Common myeloid progenitor, CD34-positive (primary cell): Measurements from ENCODE around the gene COL8A1.

Experiments
- CTCF ChIA-PET: fragments of 350-600 bp; sonication (Branson Sonifier 250); formaldehyde crosslinking; loops from one replicate; lab custom pipeline; 2021; ENCODE audit warnings: antibody characterized with exemption; lab: Charles Lee
- POLR2A ChIA-PET: fragments of 350-600 bp; sonication (Branson Sonifier 250); formaldehyde crosslinking; loops from one replicate; lab custom pipeline; 2021; ENCODE audit warnings: antibody characterized with exemption; lab: Charles Lee
- DNase-seq, 3 donors: peaks; one replicate each; pipeline versions ENCODE4 v3.0.0 to v3.0.0-alpha.2; 2013
- H3K27ac ChIP-seq, 2 experiments: 1 replicate in 1 of 2; 2 replicates in 1 of 2; pipeline ENCODE4 v1.7.0; 2013; ENCODE audit warnings: inconsistent platforms in 2 of 2, low read length in 2 of 2, mild to moderate bottlenecking in 2 of 2, low read depth in 1 of 2, moderate library complexity in 1 of 2; ENCODE audit not compliant: severe bottlenecking in 2 of 2, insufficient read depth in 1 of 2, poor library complexity in 1 of 2
- H3K27me3 ChIP-seq, 5 experiments: replicated peaks in 2 of 5; 1 replicate in 3 of 5; 2 replicates in 2 of 5; pipeline versions ENCODE4 v1.6.1 to v1.7.0; 2013; ENCODE audit warnings: low read length in 4 of 5, mild to moderate bottlenecking in 2 of 5, moderate library complexity in 2 of 5, inconsistent platforms in 1 of 5; ENCODE audit not compliant: insufficient read depth in 5 of 5, control insufficient read depth in 4 of 5
- H3K36me3 ChIP-seq, 4 experiments: 1 replicate in 2 of 4; 2 replicates in 2 of 4; pipeline versions ENCODE4 v1.6.1 to v1.7.0; 2013; ENCODE audit warnings: low read length in 3 of 4, control low read depth in 1 of 4, mild to moderate bottlenecking in 1 of 4; ENCODE audit not compliant: control insufficient read depth in 4 of 4, insufficient read depth in 4 of 4
- H3K4me1 ChIP-seq, 4 experiments: 1 replicate in 3 of 4; 2 replicates in 1 of 4; pipeline versions ENCODE4 v1.6.1 to v1.7.1; 2013; ENCODE audit warnings: low read length in 3 of 4, mild to moderate bottlenecking in 3 of 4, control low read depth in 1 of 4, inconsistent platforms in 1 of 4, moderate library complexity in 1 of 4; ENCODE audit not compliant: control insufficient read depth in 4 of 4, insufficient read depth in 4 of 4; ENCODE audit errors: control extremely low read depth in 1 of 4
- H3K4me3 ChIP-seq, 7 experiments: 1 replicate in 4 of 7; 2 replicates in 3 of 7; pipeline versions ENCODE4 v1.5.1 to v1.7.0; 2013; ENCODE audit warnings: mild to moderate bottlenecking in 7 of 7, low read length in 6 of 7, moderate library complexity in 6 of 7, inconsistent platforms in 2 of 7, low read depth in 2 of 7, control low read depth in 1 of 7; ENCODE audit not compliant: insufficient read depth in 4 of 7, control insufficient read depth in 1 of 7; ENCODE audit errors: extremely low read depth in 1 of 7
- H3K9me3 ChIP-seq, 5 experiments: 1 replicate in 4 of 5; 2 replicates in 1 of 5; pipeline versions ENCODE4 v1.6.1 to v1.7.1; 2013; ENCODE audit warnings: low read length in 4 of 5, mild to moderate bottlenecking in 2 of 5, inconsistent platforms in 1 of 5, low read depth in 1 of 5, moderate library complexity in 1 of 5; ENCODE audit not compliant: control insufficient read depth in 4 of 5, insufficient read depth in 2 of 5; ENCODE audit errors: control extremely low read depth in 1 of 5
- WGBS: methylation state at CpG from one replicate; pipeline ENCODE4 v1.1.5; 2013; ENCODE audit not compliant: insufficient coverage; 5-methylcytosine and 5-hydroxymethylcytosine counted together

The COL8A1 gene

DNA sequence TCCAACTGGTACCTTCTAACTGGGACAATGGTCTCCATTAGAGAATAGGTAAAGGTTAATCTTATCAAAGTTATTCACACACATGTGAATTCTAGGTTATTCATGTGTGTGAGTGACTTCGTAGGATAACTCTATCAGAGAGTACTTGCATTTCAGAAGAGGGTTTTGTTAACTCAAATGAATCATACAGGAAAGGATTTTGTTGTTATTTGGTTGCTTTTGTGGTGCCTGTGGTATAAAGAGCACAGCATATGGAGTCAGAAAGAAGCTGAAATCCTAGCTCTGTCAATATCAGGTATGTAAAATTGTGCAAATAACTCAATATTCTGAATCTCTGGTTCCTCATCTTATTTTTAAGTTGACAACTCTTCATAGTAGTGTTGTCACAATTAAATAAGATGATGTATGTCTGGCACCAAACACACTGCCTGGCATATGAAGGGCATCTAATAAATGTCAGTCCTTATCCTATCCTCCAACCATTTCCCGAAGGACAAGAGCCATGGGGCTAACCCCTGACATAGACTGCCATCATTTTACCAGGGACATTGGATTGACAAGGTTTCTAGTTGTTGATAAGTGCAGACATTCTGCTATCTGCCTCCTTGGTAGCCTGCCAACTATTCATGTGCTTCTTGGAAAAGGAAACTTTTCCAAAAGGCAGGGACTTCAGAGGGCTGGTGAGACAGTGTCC, 130.6 kb downstream of the COL8A1 start:
- Histone ChIP-seq H3K4me1 (no peaks in the 10 kb centered on the region), H3K9me3 (no peaks in the 10 kb centered on the region), H3K27ac (no peak overlapping the region), H3K27me3 (no peaks in the 10 kb centered on the region), H3K4me3 (no peak overlapping the region), H3K36me3 (no peaks in the 10 kb centered on the region)
- 100% methylated on average over 1 of the region's 2 CpGs for WGBS
- POLR2A ChIA-PET = no interaction called here
- no peak for DNase-seq
- CTCF ChIA-PET = interaction anchor here (1.1 kb wide), 1 partner anchor 10 kb away, joined by 3 read pairs; no protein-coding TSS in a partner anchor

DNA sequence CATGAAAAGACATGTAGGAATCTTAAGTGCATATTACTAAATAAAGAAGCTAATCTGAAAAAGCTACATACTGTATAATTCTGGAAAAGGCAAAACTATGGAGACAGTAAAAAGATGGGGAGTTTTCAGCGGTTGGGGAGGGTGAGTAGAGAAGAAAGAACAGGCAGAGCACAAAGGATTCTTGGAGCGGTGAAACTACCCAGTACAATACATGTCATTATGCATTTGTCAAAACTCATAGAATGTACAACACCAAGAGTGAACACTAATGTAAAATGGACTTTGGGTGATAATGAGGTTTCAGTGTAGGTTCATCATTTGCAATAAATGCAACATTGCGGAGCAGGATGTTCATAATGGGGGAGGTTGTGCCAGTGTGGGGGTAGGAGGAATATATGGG, 133.8 kb downstream of the COL8A1 start:
- Histone ChIP-seq H3K4me3 (no peak overlapping the region), H3K27me3 (no peaks in the 10 kb centered on the region), H3K9me3 (no peaks in the 10 kb centered on the region), H3K27ac (no peak overlapping the region), H3K4me1 (no peaks in the 10 kb centered on the region), H3K36me3 (no peaks in the 10 kb centered on the region)
- ChIA-PET CTCF (no interaction called here), POLR2A (no interaction called here)
- no CpG with 5 or more reads among the region's 3 CpGs for whole genome bisulfite sequencing
- no peak for DNase-seq

DNA sequence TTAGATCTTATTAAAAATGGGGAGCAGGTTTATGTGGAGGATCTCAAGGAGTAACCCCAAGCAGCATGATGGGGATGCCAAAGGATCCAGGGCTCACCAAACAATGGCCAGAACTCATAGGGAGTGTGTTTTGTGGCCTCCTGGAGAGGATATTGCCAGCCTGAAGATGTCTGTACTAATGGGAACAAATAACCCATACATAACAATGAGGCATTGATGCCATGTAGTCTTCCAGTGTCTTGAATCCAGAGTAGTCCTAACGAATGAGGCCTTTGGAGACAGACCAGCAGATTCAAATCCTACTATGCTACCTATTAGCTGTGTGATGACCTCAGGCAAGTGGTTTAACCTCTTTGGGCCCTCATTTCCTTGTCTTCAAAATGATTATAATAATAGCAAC, 134.3 kb downstream of the COL8A1 start:
- CTCF ChIA-PET = no interaction called here
- DNase-seq = no peak
- POLR2A ChIA-PET = no interaction called here

DNA sequence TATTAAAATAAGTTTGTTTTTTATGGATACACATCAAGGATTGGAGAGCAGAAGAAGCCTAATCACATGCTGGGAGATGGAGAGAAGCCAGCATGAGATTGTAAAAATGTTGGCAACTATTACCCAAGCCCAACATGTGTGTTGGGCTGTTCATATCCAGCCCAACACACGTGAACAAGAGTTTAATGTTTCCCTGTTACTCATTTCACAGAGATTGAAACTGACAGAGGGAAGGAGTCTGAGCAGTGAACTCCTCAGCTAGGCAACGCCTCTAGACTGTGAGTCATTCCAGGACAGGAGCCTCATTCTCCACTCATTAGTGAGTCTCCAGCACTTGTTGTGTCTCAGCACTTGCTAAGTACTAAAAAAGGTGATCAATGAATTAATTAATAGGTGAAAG, 136.1 kb downstream of the COL8A1 start:
- no peaks in the 10 kb centered on the region for H3K9me3 ChIP-seq
- WGBS = 90% methylated on average over 2 of the region's 2 CpGs
- H3K27ac ChIP-seq = no peak overlapping the region
- no peak overlapping the region for H3K4me3 ChIP-seq
- H3K36me3 ChIP-seq = no peaks in the 10 kb centered on the region
- DNase-seq = no peak
- CTCF ChIA-PET = no interaction called here
- no peaks in the 10 kb centered on the region for H3K27me3 ChIP-seq
- POLR2A ChIA-PET = no interaction called here
- no peaks in the 10 kb centered on the region for H3K4me1 ChIP-seq

More for the DNA sequence above, 134.3 kb downstream of the COL8A1 start:
- H3K9me3 ChIP-seq = no peaks in the 10 kb centered on the region
- no CpG with 5 or more reads among the region's 1 CpG for WGBS
- no peak overlapping the region for H3K27ac ChIP-seq
- H3K36me3 ChIP-seq = no peaks in the 10 kb centered on the region
- H3K27me3 ChIP-seq = no peaks in the 10 kb centered on the region
- H3K4me1 ChIP-seq = no peaks in the 10 kb centered on the region
- H3K4me3 ChIP-seq = no peak overlapping the region

DNA sequence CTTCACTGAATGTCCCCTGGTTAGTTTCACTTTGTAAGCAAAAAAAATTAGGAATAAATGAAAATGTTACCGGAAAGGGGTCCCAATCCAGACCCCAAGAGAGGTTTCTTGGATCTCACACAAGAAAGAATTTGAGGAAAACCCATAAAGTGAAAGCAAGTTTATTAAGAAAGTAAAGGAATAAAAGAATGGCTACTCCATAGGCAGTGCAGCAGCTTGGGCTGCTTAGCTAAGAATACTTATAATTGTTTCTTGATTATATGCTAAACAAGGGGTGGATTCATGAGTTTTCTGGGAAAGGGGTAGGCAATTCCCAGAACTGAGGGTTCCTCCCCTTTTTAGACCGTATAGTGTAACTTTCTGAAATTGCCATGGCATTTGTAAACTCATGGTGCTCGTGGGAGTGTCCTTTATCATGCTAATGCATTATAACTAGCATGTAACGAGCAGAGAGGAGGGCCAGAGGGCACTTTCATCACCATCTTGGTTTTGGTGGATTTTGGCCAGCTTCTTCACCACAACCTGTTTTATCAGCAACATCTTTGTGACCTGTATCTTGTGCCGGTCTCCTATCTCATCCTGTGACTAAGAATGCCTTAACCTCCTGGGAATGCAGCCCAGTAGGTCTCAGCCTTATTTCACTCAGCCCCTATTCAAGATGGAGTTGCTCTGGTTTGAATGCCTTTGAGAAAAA, 138.3 kb downstream of the COL8A1 start:
- Histone ChIP-seq H3K4me3 (no peak overlapping the region), H3K27ac (no peak overlapping the region), H3K36me3 (no peaks in the 10 kb centered on the region), H3K9me3 (no peaks in the 10 kb centered on the region), H3K27me3 (no peaks in the 10 kb centered on the region), H3K4me1 (peaks cover 0 to 2% (median 0%) of the 10 kb centered on the region in 4 experiments)
- POLR2A ChIA-PET = no interaction called here
- WGBS = 89% methylated on average over 4 of the region's 5 CpGs
- DNase-seq = no peak
- CTCF ChIA-PET = no interaction called here

DNA sequence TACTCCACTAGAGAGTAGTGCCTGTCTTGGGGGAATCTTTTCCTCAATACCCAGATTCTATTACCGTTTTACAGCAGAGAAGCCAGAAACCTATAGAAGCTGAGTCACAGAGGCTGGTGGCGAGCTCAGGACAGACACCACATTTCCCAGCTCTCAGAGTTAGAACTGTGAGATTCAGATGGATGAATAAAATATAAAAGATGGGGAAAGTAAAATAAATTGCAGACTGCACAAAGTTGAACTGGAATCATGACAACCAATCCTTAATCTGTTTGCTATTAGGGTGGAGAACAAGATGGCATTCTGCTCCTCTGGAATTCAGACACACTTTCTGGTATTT, 138.8 kb downstream of the COL8A1 start:
- DNase-seq = no peak
- ChIA-PET POLR2A (no interaction called here), CTCF (no interaction called here)
- Histone ChIP-seq H3K36me3 (no peaks in the 10 kb centered on the region), H3K27me3 (no peaks in the 10 kb centered on the region), H3K27ac (no peak overlapping the region), H3K9me3 (no peaks in the 10 kb centered on the region), H3K4me3 (no peak overlapping the region), H3K4me1 (peaks cover 0 to 5% (median 0%) of the 10 kb centered on the region in 4 experiments)
- WGBS = no CpG with 5 or more reads among the region's 2 CpGs

DNA sequence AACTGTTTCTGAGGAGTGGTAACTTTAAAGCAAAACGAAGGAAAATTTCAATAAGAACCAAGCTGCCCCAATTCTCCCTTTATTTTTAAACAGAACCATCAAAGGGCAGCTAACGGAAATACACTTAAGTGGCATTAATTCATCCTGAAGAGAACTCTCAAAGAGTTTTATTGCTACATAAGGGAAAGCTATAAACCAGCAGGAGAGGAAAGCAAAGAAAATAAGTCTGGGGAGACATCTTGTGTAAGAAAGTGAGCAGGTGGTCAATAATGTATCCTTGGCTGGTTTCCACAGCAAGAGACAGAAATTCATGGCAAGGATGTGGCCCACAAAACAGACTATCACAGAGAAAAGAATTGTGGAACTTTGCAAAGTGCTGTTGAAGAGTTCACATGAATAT, 139.3 kb downstream of the COL8A1 start:
- H3K27ac ChIP-seq = no peak overlapping the region
- peaks cover 0 to 5% (median 0%) of the 10 kb centered on the region in 4 experiments for H3K4me1 ChIP-seq
- no peaks in the 10 kb centered on the region for H3K27me3 ChIP-seq
- H3K36me3 ChIP-seq = no peaks in the 10 kb centered on the region
- WGBS = no CpG with 5 or more reads among the region's 2 CpGs
- POLR2A ChIA-PET = no interaction called here
- H3K4me3 ChIP-seq = no peak overlapping the region
- CTCF ChIA-PET = interaction anchor here (1.2 kb wide), 1 partner anchor 12 kb away, joined by 3 read pairs; no protein-coding TSS in a partner anchor
- DNase-seq = no peak
- H3K9me3 ChIP-seq = no peaks in the 10 kb centered on the region
